Measurements from ENCODE around the gene CDK6.

The CDK6 gene

DNA sequence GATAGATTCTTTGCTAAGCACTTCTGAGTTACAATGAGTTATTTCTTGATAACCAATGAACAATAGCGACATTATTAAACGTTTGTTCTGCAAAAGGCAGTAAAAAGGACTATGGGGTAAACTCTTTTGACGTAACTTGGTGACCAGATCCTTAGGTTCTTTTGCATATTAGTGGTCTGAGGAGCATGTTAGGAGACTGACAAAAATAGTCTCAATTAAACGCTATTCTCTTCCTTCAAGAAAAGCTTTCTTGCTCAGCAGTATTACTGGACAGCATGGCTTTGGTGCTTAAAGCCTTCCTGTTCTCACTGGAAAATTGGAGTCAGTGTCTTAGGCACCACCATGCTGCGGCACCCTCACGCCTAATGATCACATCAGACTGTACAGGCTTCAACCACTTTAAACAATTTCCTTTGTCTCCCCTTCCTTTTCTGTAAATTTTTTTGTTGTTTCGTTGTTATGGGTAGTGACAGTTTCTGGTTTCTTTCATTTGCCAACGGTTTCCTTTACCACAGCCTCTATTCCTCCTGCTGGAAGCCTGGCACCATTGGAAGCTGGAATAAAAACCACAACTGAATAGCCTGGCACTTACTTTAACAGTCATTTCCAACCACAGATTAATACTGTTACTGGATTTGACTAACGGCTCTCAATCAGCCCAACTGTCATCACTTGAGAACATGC is 197.0 kb downstream of the CDK6 start:
- peak; percentile 43 for DNase-seq

DNA sequence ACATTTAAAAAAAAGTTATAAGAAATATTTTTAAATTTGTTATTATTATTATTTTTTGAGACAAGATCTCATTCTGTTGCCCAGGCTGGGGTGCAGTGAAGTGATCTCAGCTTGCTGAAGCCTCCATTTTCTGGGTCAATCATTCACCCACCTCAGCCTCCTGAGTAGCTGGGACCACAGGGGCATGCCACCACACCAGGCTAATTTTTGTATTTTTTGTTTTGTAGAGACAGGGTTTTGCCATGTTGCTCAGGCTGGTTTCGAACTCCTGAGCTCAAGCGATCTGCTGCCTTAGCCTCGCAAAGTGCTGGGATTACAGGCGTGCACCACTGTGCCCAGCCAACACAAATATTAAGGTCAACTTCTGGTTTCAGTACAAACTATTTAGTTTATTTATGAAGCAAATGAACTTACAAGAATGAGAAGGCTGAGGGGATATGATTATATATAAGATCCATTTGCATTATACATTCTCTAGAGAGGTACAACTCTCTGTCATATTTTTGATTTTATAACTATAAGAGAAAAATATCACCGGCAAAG is 200.3 kb downstream of the CDK6 start:
- no peak for DNase-seq

- no peak for DNase-seq
These were observed 200.8 kb downstream of the CDK6 start for GRCh38 chr7:92635538-92635937.

DNA sequence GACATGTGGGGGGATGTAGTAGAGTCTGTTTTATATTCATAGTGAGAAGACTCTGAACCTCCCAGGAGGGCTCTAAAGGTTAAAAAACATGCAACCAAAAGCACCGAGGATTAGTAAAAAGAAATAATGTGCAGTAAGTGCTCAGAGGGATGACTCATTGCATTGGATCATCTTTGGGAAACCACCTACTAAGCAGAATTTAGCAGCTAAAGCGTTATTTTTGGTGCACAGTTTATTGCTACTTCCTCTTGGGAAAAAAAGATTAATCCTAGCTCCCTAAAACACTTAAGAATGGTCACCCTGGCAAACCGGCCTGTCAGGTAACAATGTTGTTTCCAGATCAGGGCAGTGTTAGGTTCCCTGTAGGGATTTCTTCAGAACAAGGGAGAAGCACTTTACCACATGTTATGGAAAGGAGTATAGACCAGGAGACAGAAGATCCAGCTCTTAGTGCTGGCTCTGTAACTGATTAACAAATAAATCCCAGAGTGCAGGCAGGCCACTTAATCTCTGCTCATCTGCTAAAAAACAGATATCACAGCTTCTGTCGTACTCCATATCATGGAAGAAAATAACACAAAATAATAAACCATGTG is 201.4 kb downstream of the CDK6 start:
- DNase-seq = no peak

GRCh38 chr7:92634205-92634604 is 202.2 kb downstream of the CDK6 start:
- no peak for DNase-seq

GRCh38 chr7:92633211-92633906 is 203.0 kb downstream of the CDK6 start:
- peak; percentile 31 for DNase-seq

GRCh38 chr7:92632791-92633190 is 203.6 kb downstream of the CDK6 start:
- DNase-seq = no peak

- no peak for DNase-seq
These were observed 204.4 kb downstream of the CDK6 start for GRCh38 chr7:92631850-92632487.

DNA sequence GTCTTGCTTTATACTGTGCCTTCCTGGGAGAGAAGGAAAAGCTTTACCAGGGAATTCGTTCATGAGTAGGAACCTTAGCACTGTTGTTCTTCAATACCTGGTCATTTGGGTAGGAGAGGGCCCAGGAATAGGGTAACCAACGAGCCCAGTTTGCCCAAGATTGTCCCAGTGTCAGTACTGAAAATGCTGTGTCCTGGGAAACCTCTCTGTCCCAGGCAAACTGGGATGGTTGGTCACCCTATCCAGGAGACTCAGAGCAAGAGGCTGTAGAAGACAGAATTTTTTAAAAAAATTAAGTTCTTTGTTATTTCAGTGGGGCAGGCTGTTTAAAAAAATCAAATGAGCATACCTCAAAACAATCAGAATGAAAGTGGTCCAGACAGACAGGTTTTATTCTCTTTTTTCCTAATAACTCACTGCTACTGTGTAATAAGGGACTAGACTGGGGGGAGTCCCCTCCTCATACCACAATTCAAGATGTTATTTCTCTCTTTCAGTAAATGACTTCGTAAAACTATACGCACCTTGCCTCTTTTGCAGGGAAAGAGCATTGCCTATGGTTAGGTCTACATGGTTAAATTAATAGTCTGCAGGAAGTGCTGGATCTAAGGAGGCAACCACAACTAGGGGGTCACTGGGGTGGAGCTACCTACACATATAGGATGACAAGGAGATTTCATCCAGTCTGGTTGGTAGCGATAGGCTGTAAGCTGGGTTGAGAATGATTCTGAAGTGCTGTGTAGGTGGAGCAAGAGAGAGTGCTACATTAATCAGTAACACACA is 205.1 kb downstream of the CDK6 start:
- DNase-seq = peak; percentile 60

DNA sequence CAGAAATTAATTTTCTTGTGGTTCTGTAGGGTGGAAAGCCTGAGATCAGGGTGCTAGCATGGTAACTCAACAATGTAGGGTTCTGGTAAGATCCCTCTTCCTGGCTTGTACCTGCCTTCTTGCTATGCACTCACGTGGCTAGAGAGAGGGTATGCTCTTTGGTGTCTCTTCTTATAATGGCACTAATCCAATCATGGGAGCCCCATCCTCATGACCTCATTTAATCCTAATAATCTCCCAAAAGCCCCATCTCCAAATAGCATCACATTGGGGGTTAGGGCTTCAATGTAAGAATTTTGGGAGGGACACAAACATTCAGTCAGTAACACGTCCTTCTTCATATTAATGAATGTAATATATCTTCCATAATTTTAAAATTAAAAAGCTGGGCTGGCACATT is 206.6 kb downstream of the CDK6 start:
- DNase-seq = no peak

DNA sequence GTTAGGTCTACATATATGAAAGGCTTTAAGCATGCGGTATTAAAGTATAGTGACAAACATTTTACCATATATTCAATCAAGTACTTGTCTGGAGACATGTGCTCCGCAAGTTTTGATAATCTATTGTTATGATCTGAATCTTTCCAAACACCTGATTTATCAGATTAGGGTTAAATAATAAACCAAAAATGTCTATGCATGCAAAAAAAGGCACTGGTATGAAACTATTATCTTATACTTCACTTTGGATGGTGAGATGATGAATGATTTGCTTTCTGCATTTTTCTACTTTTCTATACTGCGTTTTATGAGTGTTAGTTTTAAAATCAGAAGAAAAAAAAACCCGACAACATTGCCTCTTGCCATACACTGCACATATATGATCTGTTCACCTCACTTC is 208.4 kb downstream of the CDK6 start:
- DNase-seq = no peak

DNA sequence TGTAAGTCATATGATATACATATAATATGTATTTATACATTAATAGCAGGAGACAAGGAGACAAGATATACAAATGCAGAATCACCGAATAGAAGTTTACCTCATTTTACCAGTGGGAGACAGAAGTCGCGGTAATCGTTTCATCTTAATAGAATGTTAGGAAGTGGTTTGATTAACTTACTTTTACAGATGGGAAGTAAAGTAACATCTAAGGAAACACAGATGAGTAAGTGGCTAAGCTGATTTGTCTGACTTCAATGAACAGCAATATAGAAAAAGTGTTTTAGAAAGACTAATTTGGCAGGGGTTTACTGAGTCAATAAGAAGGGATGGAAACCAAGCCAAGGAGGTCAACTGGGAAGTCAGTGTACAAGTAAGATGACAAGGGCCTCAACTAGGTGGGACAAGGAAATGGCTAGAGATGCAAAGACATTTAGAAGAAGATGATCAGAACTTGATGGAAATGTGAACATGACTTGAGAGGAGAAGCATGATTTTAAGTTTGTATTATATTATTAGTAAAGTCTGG is 210.0 kb downstream of the CDK6 start:
- no peak for DNase-seq

DNA sequence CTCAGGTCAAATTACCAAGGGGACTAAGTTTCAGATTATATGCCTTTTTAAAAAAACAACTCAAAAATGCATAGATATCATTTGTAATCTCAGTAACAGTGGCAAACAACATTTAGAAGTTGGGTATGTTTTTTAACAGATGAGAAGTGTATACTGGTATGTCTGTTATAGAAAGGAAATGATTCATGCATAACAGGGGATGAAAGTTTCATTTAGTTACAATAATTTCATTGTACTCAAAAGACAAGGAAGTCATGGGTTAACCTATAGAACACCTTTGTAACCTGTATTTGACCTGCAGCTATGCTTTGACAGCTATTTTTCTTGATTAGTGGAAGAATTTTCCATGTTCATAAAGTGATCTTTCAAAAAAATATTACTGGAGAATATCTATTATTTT is 210.8 kb downstream of the CDK6 start:
- no peak for DNase-seq

DNA sequence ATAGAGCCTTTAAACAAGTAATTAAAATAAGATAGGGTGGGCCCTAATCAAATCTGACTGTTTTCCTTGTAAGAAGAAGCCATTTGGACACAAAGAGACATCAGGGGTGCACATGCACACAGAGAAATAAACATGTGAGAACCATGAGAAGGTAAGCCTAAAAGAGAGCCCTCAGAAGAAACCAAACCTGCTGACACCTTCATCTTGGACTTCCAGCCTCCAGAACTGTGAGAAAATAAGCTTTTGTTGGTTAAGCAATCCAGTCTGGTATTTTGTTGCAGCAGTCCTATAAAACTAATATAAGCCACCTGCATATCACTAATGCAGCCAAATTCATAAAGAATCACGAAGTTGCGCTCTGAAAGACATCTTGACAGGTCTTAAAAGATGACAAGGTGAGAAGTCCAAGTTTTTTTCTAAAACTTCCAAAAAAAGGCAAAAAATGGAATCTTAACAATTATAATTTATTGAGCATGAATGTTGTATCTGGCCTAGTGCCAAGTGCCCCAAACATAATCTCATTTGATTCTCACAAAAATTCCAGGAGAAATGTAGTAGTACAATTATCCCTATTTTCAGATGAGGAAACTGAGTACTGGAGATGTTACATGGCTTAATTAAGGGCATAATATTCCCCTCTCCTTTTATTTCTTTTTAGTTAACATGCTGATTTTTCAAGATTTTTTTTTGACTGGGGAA is 211.9 kb downstream of the CDK6 start:
- no peak for DNase-seq

- DNase-seq = no peak
These were observed 212.8 kb downstream of the CDK6 start for GRCh38 chr7:92623544-92623943.

- no peak for DNase-seq
These were observed 213.7 kb downstream of the CDK6 start for GRCh38 chr7:92622685-92623084.

GRCh38 chr7:92622030-92622429 is 214.3 kb downstream of the CDK6 start:
- no peak for DNase-seq

DNA sequence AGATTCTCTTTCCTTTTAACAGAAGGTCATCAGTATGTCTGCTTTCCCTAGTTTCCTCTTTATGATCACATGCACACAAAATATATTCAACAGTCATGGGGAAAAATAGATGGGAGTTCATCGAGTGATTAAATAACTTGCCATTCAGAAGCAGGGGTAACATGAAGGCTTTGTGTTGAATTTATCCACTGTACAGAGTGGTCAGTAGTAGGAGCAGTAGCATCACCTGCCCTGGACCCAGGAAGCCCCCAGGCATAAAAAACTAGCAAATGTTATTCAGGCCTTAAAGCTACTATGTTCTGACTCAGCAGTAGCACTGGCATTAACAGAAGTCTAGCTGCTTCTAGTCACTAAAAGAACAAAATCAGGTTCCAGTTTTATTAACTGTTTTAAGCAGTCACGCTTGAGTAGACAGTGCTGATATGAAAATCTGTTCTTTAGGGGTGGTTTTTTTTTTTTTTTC is 214.8 kb downstream of the CDK6 start:
- DNase-seq = no peak

DNA sequence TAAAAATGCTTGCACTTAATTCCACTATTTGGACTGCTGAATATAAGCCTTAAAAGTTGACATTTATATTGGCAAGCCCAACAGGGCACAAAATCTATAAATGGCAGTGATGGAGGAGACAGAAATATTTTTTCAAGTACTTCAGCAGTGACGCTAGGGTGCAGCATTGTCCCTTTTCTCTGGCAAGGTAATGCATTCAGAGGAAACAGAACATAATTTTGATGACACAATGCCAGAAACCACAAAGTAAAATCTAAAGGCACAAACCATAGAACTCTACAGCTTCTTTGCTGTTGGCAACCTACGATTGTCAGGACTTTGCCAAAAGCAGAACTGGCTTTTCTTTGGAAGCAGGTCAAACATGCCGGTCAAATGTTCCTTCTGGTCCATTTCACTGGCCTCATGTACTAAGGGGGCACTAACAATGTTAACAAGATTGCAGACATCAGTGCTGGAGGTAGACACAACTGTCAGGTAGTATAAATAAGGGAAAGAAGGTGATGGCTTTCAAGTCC is 215.3 kb downstream of the CDK6 start:
- DNase-seq = peak; percentile 80

DNA sequence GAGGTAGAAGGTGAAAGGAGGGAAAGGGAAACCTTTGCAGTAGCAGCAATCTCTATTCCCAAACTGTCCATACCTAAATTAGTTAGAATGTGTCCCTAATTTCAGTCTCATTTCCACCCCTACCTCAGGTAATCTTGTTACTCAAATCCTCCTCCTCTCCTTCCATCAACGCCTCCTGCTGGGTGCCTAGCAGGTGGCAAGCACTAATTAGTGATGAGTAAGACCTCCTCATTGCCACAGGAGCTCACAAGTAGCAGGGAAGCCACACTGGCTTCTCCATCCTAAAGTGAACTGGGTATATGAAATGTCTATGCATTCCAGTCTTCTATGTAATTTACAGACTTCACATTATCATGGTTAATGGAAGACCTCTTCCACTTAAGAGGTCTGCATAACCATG is 220.5 kb downstream of the CDK6 start:
- DNase-seq = no peak

DNA sequence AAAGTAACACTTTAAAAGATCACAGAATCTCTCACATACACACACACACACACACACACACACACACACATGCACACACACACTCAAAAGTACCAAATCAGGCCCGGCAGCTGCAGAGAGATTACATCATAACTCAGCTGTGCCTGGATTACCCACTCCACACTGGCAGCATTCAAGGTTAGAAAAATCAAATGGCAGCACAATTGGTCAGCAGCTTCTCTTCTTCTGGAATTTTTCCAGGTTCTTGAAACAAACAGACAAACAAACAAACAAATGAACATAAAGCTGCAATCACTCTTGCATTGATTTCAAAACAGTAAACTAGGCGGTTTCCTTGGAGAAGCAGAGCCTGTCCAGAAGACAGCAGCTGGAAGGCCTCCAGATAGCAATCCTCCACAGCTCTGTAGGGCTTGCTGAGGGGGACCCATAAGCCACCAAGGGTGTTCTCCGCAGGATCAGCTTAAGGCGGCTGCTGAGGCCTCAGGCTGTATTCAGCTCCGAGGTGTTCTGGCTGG is 221.7 kb downstream of the CDK6 start:
- no peak for DNase-seq

All from activated naive CD4-positive, alpha-beta T cell treated with Interleukin-2 at 50 U/mL for 16 hours (primary cell).